ENCODE measurements around the gene BPIFA1.

Gene BPIFA1

GRCh38 chr20:33240923-33241322 lies 5.1 kb downstream of the BPIFA1 start:
- DNase-seq = no peak

DNA sequence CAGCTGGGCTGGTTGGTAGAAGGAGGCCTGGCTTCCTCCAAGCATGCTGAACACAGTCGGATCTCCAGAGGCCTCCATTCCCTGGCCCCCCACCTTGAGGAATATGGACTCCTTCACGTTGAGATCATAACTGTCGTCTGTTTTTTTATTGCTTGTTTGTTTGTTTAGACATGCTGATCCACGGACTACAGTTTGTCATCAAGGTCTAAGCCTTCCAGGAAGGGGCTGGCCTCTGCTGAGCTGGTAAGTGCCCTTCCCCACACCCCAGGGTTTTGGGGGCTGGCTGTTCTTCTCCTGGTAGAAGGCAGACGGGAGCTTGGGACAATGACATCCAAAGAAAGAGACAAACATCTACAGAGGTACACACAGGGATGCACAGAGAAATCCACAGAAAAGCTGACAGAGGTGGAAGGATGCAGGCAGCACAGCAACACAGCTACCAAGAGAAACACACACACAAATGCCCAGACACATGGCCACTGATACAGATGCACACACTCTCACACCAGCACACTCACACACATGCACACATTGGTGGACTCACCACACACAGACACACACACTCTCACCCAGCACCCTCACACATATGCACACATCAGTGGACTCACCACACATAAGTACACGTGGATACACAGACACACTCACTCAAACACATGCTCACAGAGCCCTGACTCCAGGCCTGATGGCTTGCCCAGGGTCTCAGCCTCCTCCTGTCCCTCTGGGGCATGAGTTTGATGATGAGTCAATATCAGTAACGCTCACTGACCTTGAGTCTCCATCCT lies 6.7 kb downstream of the BPIFA1 start:
- DNase-seq = no peak

GRCh38 chr20:33246077-33246476 lies 10.3 kb downstream of the BPIFA1 start:
- DNase-seq = no peak

GRCh38 chr20:33249456-33249855 lies 13.7 kb downstream of the BPIFA1 start:
- DNase-seq = no peak

DNA sequence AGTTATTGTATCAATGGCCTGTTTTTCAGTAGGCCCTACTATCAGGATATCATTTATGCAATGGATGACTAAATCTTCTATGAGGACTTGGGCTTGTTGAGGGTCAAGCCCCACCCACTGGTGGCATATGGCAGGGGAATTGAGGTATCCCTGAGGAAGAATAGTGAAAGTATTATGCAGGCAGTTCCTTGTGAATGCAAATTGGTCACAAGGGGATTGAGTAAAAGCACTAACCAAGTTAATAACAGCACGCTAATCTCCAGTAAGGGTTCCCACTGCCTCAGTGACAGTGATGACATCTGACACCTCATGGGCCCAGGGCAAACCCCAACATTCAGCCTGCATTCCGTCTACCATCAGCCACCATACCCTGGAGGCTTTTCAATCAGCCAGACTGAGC lies 14.9 kb downstream of the BPIFA1 start:
- no peak for DNase-seq

DNA sequence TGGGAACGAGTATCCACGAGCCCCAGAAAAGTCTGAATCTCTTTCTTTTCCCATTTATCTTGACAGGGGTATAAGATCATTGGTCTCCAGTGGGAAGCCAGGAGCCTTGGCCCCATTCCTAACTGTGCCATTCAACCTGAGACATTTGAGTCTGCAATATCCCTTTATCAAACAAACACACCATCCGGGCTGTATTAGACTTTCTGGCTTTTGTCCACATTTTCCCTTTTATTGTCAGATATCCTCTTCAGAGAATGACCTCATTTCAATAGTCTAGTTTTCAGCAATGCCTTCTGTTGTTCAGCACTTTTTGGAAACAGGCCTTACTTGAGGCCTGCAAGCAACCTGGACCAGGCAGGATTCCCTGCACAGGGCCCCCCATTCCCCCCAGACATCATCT lies 15.7 kb downstream of the BPIFA1 start:
- DNase-seq = no peak

DNA sequence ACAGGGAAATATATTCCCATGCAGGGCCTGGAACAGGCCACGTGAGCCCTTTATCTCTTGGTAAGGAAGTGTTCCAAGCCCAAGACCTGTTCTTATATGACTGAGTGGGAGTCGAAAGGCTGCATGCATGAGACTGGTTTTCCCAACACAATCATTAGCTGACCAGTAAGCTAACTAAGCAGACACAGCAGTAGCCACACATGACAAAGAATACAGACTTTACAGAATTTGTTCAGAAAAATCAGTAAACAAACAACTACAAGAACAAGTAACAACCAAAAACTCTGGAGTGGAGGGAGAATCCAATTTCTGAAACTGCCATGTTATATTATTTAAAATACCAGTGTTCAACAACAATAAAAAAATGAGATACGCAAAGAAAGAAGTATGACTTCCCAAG lies 16.7 kb downstream of the BPIFA1 start:
- DNase-seq = no peak

DNA sequence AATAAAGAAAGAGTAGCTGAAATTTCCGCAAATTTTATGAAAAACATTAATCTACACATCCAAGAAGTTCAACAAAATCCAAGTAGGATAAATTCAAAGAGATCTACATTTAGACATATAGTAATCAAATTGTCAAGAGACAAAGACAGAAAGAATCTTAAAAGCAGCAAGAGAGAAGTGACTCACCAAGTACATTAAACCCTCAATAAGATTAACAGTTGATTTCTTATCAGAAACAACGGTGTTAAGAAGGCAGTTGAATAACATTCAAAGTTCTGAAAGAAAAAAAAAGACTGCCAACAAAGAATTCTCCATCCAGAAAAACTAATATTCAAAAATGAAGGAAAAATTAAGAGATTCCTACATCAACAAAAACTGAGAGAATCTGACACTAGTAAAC lies 19.2 kb downstream of the BPIFA1 start:
- no peak for DNase-seq

GRCh38 chr20:33257237-33257636 lies 21.4 kb downstream of the BPIFA1 start:
- DNase-seq = no peak

DNA sequence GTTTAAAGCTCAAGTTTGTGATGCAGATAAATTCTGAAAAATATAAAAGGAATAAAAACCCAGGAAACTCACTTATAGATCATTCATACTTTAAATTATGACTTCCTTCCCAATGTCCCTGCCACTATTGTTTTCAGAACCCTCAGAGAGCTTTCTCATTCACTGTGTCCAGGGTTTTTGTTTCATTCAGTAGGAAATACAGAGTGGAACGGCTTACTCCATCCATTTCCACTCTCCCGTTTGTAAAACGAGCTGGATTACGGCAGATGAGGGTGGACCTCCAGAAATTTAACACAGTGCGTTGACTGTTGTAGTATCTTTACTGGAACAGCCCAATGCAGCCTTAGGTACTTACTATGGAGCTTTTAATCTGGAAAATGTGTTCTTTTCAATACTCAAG lies 23.6 kb downstream of the BPIFA1 start:
- DNase-seq = no peak

GRCh38 chr20:33261465-33261864 lies 25.7 kb downstream of the BPIFA1 start:
- no peak for DNase-seq

- DNase-seq = peak in 1 of 2 experiments; percentile 18
Observed at GRCh38 chr20:33262658-33263065, 26.9 kb downstream of the BPIFA1 start.

DNA sequence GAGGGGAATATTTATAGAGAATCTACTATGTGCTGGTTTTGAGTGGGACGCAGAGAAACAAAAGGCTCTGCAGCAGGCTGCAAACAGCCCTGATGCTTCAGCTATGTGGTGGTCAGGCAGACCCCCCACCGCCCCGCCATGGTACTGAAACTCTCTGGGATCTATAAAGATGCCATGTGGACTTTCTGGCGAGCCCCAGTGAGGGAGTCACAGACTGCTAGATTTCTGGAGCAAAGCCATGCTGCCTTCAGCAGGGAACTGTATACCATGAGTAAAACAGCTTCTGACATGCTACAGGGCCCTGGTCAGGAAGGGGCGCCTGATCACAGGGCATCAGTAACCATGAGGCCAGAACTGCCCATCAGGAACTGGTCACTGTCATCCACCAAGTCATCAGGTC lies 28.0 kb downstream of the BPIFA1 start:
- DNase-seq = no peak

- no peak for DNase-seq
Observed at GRCh38 chr20:33267701-33268100, 31.9 kb downstream of the BPIFA1 start.

GRCh38 chr20:33272155-33272873 lies 36.5 kb downstream of the BPIFA1 start:
- DNase-seq = no peak

GRCh38 chr20:33273117-33273851 lies 37.5 kb downstream of the BPIFA1 start:
- peak; percentile 20 to 24 for DNase-seq

- no peak for DNase-seq
Observed at GRCh38 chr20:33275215-33275614, 39.4 kb downstream of the BPIFA1 start.

GRCh38 chr20:33275871-33276270 lies 40.1 kb downstream of the BPIFA1 start:
- DNase-seq = no peak

DNA sequence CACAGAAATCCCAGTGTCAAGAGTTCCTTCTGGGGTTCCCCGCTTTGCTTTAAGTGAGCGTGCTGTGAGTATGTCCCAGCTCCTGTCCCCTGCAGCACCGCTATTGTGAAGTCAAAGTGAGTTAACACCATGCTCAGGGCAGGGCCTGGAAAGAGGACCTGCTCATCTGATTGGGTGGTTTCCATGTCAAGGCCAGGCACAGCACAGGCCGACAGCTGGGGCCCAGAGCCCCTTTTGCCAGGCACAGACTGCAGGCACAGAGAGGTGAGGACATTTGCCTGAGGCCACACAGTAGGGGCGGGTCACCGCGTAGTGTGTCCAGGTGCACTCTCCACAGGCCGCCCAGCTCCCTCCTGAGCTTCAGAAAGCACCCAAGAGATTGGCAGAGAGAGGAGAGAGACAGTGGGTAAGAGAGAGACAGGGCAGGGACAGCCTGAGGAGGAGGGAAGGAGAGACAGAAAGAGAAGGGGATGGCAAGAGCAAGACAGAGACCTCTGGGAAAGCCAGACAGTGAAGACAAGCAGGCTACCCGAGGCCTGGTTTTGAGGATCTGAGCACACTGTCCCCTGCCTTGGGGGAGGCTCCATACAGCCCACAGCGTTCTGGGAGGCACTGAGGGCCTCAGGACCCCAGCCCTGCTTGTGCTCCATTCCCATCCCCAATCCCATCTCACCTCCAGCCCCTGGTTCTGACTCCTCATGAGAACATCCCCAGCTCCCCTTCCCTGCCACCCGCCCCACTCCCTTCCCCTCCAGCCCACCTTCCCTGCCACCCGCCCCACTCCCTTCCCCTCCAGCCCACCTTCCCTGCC lies 40.7 kb downstream of the BPIFA1 start:
- no peak for DNase-seq

DNA sequence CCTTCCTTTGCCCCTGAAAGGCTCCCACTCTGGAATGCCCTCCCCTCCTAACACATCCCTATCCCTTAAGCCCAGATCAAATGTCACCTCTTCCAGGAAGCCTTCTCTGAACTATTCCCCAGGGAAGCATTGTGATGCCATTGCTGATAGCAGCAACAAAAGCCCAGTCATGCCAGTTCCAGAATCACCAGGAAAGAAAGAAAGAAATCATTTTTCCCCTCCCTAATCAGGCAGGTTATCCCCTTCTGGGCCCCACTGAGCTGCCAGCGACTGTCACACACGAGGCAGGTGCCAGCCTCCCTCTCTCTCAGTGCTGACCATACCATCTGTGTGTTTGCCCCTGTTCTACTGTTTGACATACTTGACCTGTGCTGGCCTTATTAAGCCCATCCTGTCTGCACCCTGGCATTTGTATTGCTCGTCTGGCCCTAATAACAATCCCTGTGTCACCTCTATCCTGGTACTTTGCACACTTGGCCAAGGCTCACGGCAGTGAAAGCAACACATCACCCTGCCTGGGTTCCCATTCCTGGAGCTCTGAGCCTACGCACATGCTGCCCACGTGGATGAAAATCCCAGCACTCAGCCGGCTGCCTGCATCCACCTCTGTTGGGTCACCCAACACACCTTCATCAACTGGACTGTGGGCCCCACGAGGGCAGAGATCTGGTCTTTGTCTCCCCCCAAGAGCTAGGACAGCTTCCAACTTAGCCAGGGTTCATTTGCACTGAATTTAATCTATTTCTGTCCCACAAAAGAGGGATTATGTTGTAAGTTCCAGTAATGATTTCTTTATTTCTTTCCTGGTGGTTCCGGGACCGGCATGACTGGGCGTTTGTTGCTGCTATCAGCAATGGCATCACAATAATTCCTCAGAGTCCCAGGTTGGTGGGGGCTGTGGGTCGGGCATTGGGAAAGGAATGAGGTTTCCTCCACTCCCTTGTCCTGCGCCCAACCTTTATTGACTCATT lies 42.0 kb downstream of the BPIFA1 start:
- DNase-seq = no peak

- no peak for DNase-seq
Observed at GRCh38 chr20:33278700-33279099, 42.9 kb downstream of the BPIFA1 start.

Measured in activated T-cell treated with anti-CD3 and anti-CD28 coated beads, Interleukin-2, amount 50 U/mL, for 48 hours (primary cell).